ENCODE measurements around the gene NEK7.

- TF ChIP-seq CTCF (IDR thresholded peaks at IDR 0.05): no peak
- TF ChIP-seq POLR2A (IDR thresholded peaks at IDR 0.05): no peak
- TF ChIP-seq POLR2AphosphoS5 (IDR thresholded peaks at IDR 0.05): no peak
These were observed 18.8 kb downstream of the NEK7 start for GRCh38 chr1:198175423-198176170.

All from sigmoid colon (tissue), 4 donors.